Stimulated activated CD8-positive, alpha-beta memory T cell treated with anti-CD3 and anti-CD28 coated beads, Interleukin-7, amount 100 ng/mL, for 24 hours (primary cell): ENCODE results near the gene PGM1.
"Not testable (repeated sequence)": the region's sequence is repeated elsewhere in the genome, so short reads cannot be mapped to it uniquely, and the experiment has no call there.

Experiments used
- DNase-seq: peaks from one replicate; pipeline ENCODE4 v3.0.0-alpha.2; 2020; ENCODE audit warnings: low read depth

PGM1 gene

DNA sequence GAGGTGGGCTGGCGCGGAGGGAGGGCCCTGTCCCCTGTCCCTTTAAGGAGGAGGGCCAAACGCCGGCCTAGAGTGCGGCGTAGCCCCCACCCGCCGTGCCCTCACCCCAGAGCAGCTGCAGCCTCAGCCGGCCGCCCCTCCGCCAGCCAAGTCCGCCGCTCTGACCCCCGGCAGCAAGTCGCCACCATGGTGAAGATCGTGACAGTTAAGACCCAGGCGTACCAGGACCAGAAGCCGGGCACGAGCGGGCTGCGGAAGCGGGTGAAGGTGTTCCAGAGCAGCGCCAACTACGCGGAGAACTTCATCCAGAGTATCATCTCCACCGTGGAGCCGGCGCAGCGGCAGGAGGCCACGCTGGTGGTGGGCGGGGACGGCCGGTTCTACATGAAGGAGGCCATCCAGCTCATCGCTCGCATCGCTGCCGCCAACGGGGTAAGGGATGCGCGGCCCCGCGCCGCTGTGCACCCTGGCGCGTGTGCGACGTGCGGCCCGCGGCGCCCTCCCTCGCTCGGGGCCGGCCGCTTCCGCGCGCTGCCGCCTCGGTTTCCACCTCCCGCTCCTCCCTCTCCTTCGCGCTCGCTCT is at the start of gene PGM1:
TSS of gene PGM1 (plus strand) at position 109 of the 583 bp plus-strand sequence. CDS start at position 187, 78 bp downstream.
- DNase-seq: peak; percentile 40

DNA sequence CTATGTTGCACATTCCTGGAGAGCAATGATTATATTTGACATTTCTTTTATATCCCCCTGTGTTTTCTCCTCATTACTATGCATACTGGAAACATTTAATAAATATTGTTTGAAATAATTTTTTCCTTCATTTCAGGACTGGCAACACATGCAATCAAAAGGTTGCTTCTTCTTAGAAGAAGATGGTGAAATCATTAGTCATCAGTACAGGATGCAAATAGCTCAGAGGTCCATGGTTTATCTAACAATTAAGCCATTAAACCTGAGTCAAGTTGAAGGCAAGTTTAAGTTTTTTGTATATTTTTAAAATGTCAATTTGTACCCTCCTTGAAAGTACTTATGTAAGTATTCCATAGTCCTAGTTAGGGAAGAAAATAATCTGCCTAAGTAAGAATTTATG is 47.4 kb upstream of the PGM1 start:
- DNase-seq: no peak

DNA sequence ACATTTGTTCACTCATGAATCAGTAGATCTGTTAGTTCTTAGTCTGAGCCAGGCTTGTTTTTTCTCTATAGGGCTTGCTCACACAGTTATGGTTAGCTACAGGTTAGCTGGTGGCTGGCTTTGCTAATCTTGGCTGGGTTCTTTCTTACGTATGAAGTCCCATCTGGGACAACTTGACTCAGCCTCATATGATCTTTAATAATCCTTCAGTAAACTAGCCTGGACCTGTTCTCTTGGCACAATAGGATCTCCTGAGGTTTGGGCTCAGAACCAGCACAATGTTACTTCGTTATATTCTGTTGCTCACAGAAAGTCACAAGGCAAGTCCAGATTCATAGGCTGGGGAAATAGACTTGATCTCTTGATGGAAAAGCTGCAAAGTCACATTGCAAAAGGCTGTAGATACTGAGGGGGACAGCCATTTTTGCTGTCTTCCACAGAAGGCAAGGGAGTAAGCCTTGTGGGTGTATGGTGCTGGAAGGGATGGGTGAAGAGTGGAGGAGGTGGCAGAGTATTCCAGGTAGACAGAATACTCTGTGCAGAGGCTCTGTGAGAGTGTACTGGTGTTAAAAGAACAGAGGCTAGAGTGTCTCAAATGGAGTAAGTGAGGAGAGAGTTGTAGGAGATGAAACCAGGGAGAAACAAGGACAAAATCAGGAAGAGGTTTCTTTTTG is 45.5 kb upstream of the PGM1 start:
- DNase-seq: no peak

DNA sequence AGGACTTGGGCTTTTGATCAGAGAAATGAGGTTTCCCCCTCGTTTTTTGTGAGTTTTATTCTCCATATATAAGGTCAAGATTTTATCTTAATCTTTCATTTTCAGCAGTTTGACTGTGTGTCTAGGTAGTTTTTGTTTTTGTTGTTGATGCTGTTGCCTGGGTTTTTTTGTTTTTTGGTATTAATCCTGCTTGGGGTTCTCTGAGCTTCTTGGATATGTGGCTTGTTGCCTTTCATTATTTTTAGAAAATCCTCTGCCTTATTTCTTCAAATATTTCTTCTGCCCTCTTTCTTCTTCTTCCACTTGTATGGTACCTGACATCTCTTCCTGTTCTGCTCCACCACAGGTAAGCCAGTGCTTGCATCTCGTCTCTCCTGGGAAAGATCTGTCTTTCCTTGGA is 44.9 kb upstream of the PGM1 start:
- no peak for DNase-seq

DNA sequence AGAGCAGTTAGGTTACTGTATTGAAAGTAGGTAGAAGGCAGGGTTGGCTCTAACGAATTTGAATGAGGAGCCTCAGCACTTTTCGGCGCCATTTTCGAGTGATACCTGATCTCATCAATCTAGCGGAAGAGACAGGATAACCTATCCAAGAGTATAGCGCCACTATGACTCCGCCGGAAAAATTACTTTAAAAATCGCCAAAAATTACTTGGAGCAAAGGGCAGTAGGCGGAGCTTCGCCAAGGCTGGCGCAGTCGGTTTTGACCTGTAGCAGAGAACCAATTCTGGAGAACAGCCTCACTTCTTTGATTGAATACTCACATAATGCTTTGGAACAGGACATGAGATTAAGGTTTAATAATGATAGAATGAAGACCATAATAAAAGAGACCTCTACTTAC is 44.3 kb upstream of the PGM1 start:
- DNase-seq: no peak

DNA sequence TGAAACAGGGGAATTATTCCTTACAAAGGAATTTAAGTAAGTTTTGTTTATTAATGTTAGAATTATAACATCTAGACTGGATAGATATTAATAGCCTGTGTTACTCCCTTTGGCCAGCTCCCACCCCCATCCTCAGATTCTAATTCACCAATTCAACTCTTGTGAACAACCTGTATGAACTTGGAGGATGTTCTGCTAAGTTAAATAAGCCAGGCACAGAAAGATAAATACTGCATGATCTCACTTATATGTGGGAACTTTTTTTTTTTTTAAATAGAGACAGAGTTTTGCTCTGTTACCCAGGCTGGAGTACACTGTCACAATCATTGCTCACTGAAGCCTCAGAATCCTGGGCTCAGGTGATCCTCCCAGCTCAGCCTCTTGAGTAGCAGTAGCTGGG is 37.7 kb upstream of the PGM1 start:
- no peak for DNase-seq

- no peak for DNase-seq
These were observed 35.7 kb upstream of the PGM1 start for GRCh38 chr1:63557365-63557987.

DNA sequence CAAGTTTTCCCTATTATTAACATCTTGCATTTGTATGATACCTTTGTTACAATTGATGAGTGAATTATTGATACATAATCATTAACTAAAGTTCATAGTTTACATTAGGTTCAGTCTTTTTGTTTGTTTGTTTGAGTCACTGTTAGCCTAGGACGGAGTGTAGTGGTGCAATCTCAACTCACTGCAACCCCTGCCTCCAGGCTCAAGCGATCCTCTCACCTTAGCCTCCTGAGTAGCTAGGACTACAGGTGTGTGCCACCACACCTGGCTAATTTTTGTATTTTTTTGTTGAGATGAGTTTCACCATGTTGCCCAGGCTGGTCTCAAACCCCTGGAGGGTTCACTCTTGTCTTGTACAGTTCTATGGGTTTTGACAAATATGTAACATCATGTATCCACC is 33.9 kb upstream of the PGM1 start:
- no peak for DNase-seq

DNA sequence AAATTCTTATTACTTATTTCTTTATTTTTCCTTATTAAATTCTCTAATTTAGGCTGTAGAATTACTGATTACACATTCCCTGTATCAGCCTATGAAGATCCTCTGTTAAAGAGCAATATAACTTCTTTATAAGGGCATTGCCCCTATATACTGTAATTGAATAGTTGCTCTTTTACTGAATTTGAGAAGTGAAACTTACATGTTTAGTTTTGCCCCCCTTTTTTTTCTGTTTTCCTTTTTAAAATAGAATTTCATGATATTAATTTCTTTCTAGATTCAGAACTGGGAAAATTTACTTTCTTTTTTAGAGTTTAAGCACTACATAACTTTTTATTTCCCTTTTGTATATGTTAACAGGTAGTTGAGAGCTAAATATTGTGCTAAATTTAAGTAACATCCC is 29.5 kb upstream of the PGM1 start:
- DNase-seq: no peak

DNA sequence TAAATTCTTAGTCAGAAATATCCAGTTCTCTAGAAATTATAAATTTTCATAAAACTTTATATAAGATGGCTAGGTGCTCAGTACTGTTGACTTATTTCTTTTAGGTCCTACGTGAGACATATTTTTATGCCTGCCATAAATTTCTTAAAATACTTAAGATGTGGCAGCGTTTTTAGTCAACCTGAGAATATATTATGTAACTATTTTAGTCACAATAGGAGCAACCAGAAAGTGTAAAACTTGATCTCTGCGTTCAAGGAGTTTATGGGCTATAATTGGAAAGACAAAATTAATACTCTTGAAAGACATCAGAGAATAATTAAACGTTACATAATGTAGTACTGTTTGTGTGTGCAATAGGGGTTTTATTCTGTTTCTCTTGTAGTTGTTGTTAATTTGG is 24.1 kb upstream of the PGM1 start:
- no peak for DNase-seq

DNA sequence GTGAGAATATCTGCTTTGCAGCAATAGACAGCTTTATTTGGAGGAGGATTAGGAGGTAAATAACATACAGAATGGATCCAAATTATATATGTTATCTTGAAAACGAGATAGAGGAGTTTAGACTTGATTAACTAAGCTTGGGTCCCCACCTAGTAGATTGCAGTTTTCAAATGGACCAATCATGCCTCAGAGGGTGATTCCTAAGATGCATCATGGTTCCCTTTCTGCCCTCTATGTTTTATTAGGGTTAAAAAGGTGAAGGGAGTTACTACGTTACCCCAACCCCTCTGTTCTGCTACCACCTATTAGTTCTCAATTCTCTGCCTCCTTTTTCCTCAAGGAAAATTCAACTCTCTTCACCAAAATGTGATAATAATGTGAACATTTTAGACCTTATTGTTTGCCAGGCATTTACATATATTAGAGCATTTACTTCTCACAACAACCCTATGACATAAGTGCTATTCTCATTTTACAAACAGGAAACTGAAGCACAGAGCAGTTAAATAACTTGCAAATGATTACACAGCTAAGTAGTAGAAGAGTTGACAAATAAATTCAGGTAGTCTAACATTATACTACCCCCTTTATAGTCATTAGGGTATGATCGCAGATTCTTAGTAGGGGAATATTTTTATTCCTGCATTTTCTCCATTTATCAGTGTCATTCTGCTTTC is 23.4 kb upstream of the PGM1 start:
- DNase-seq: no peak

DNA sequence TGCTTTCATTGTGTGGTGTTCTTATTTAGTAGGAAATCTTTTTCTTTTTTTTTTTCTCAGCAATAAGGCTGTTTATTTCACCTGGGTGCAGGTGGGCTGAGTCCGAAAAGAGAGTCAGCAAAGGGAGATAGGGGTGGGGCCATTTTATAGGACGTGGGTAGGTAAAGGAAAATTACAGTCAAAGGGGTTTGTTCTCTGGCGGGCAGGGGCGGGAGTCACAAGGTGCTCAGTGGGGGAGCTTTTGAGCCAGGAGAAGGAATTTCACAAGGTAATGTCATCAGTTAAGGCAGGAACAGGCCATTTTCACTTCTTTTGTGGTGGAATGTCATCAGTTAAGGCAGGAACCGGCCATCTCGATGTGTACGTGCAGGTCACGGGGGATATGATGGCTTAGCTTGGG is 20.5 kb upstream of the PGM1 start:
- not testable (repeated sequence) for DNase-seq

DNA sequence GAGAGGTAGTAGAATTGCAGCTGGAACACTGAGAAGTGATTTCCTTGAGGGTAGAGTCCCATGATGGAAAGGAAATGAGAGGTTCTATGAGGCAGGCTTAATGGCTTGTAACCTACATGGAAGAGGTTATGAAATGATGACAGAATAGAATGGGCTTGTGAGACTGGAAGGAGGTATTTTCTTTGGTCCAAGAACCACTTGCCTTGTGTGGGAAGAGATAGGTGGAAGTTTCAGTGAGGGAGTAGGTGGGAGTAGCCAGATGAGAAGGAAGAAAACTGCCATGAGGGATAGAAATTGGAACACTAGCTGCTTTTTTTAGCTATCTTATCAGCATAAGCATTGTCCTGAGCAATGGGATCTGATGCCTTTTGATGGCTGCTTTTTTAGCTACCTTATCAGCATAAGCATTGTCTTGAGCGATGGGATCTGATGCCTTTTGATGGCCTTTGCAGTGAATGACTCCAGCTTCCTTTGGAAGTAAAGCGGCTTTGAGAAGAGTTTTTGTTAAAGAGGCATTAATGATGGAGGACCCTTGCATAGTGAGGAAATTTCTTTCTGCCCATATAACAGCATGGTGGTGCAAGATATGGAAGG is 18.9 kb upstream of the PGM1 start:
- DNase-seq: not testable (repeated sequence)

- no peak for DNase-seq
These were observed 17.8 kb upstream of the PGM1 start for GRCh38 chr1:63575340-63575826.

DNA sequence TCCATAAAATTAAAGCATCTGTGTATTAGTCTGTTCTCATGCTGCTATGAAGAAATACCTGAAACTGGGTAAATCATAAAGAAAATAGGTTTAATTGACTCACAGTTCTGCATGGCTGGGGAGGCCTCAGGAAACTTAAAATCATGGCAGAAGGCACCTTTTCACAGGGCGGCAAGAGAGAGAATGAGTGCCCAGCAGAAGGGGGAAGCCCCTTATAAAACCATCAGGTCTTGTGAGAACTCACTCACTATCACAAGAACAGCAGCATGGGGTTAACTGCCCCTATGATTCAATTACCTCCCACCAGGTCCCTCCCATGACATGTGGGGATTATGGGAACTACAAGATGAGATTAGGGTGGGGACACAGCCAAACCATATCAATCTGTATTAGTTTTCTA is 6.9 kb upstream of the PGM1 start:
- not testable (repeated sequence) for DNase-seq

GRCh38 chr1:63590166-63590560 is 3.0 kb upstream of the PGM1 start:
- DNase-seq: no peak

GRCh38 chr1:63592536-63593302 is 492 bp upstream of the PGM1 start:
- DNase-seq: peak; percentile 8

GRCh38 chr1:63593886-63594605 is 835 bp downstream of the PGM1 start:
- DNase-seq: peak; percentile 36

- DNase-seq: no peak
These were observed 2.2 kb downstream of the PGM1 start for GRCh38 chr1:63595435-63595834.

GRCh38 chr1:63599799-63600198 is 6.6 kb downstream of the PGM1 start:
- DNase-seq: no peak

GRCh38 chr1:63600248-63600647 is 7.0 kb downstream of the PGM1 start:
- DNase-seq: no peak
